NCI-H1092 treated with DMSO at 0.1 percent for 48 hours (cell line): Measurements from ENCODE around the gene WDR45.

Experiments
- DNase-seq: peaks from one replicate; lab custom pipeline; 2025; lab: John Stamatoyannopoulos, UW

Gene WDR45

GRCh38 chrX:49043220-49043986 is 36.3 kb downstream of the WDR45 start, which contains the start of gene TFE3:
TSS of gene TFE3 (minus strand) at chrX:49043357. CDS start at chrX:49043226, 131 bp downstream.
- peak; percentile 99 for DNase-seq

GRCh38 chrX:49042581-49043219 is 37.0 kb downstream of the WDR45 start:
- no peak for DNase-seq

GRCh38 chrX:49041744-49042580 is 37.7 kb downstream of the WDR45 start:
- DNase-seq = no peak

- DNase-seq = no peak
These were observed 39.2 kb downstream of the WDR45 start for GRCh38 chrX:49040376-49040955.

GRCh38 chrX:49039598-49040375 is 39.9 kb downstream of the WDR45 start:
- no peak for DNase-seq

GRCh38 chrX:49037883-49038475 is 41.7 kb downstream of the WDR45 start:
- DNase-seq = no peak

- no peak for DNase-seq
These were observed 49.4 kb downstream of the WDR45 start for GRCh38 chrX:49030283-49030682.

- DNase-seq = no peak
These were observed 49.8 kb downstream of the WDR45 start for GRCh38 chrX:49029876-49030275.
